Measurements from ENCODE around the gene SCIN. TPM values are rescaled to one million over a fixed set of nuclear protein-coding genes. Genes with fewer than 3 reads are reported as not detected.

SCIN gene
- 0.13 and 0.14 TPM in 2 replicates for total RNA-seq

GRCh38 chr7:12570534-12571461 lies at the start of gene SCIN:
Gene SCIN, plus strand, starts transcription at chr7:12570720. Its CDS starts 67 bp downstream, at chr7:12570787.

GRCh38 chr7:12686891-12687717 lies 116.6 kb downstream of the SCIN start, which contains the start of gene ARL4A:
Gene ARL4A, plus strand, starts transcription at chr7:12687633. Its CDS starts 622 bp downstream, at chr7:12688255.

Small RNAs within 50 kb of the gene (small RNA-seq; reads per million reads assigned to genes)
- gene RF00264 = not detected

Other genes starting within 250 kb of the SCIN start
- gene VWDE, start 166.9 kb upstream of the SCIN start, total RNA-seq = under 0.01 and 0.50 TPM in 2 replicates
- 43.6 and 44.7 TPM in 2 replicates for gene ARL4A, start 116.9 kb downstream of the SCIN start, total RNA-seq